DND-41 (cell line): ENCODE results near the gene KRT82.

ENCODE experiments used
- ATAC-seq: fragments of 200-7000 bp; cut with Tn5 transposase; 3 replicates; pipeline ENCODE4 v1.9.1; 2021; ENCODE audit warnings: low read depth; ENCODE audit not compliant: insufficient read depth
- DNase-seq: peaks from one replicate; pipeline ENCODE4 v3.0.0-alpha.2; 2020
- H2AFZ ChIP-seq: 2 replicates; pipeline ENCODE4 v1.6.0; 2012; ENCODE audit warnings: low read depth, low read length
- H3K27ac ChIP-seq: 2 replicates; pipeline ENCODE4 v1.5.1; 2012; ENCODE audit warnings: low read length, inconsistent platforms
- H3K27me3 ChIP-seq: fragments of 200-600 bp; sonication (generic); 2 replicates; pipeline ENCODE4 v1.6.0; 2012; ENCODE audit warnings: low read length, mild to moderate bottlenecking, inconsistent platforms; ENCODE audit not compliant: insufficient read depth, poor library complexity
- H3K36me3 ChIP-seq: 2 replicates; pipeline ENCODE4 v1.5.1; 2012; ENCODE audit warnings: low read length, inconsistent platforms; ENCODE audit not compliant: insufficient read depth
- H3K4me1 ChIP-seq: 2 replicates; pipeline ENCODE4 v1.5.1; 2012; ENCODE audit warnings: mild to moderate bottlenecking, low read length; ENCODE audit not compliant: insufficient read depth
- H3K4me2 ChIP-seq: 2 replicates; pipeline ENCODE4 v1.6.0; 2012; ENCODE audit warnings: mild to moderate bottlenecking, moderate library complexity, low read length, inconsistent platforms; ENCODE audit not compliant: insufficient read depth
- H3K4me3 ChIP-seq, 2 experiments: fragments of 200-600 bp in 1 of 2; shearing (Covaris generic) in 1 of 2; 2 replicates each; pipeline ENCODE4 v1.5.1; 2012 to 2016; ENCODE audit warnings: inconsistent platforms in 2 of 2, low read length in 2 of 2, mild to moderate bottlenecking in 2 of 2, low read depth in 1 of 2, moderate library complexity in 1 of 2
- H3K79me2 ChIP-seq: 2 replicates; pipeline ENCODE4 v1.6.0; 2012; ENCODE audit warnings: low read length, inconsistent platforms; ENCODE audit not compliant: insufficient read depth
- H3K9ac ChIP-seq: 2 replicates; pipeline ENCODE4 v1.6.0; 2012; ENCODE audit warnings: low read depth, mild to moderate bottlenecking, inconsistent platforms, low read length, moderate library complexity
- H3K9me3 ChIP-seq: 2 replicates; pipeline ENCODE4 v1.5.1; 2012; ENCODE audit warnings: low read length, moderate library complexity, mild to moderate bottlenecking, inconsistent platforms; ENCODE audit not compliant: insufficient read depth, severe bottlenecking
- H4K20me1 ChIP-seq: 2 replicates; pipeline ENCODE4 v1.6.0; 2012; ENCODE audit warnings: low read length; ENCODE audit not compliant: insufficient read depth
- EZH2 ChIP-seq: IDR thresholded peaks from 3 replicates; pipeline ENCODE4 v1.6.1; 2012; ENCODE audit warnings: borderline replicate concordance, low read depth, mild to moderate bottlenecking, moderate library complexity, low read length, inconsistent platforms; ENCODE audit not compliant: severe bottlenecking
- TF ChIP-seq, protein P1 (sequence below): IDR thresholded peaks from 2 replicates; pipeline ENCODE4 v1.5.1; 2012; ENCODE audit warnings: borderline replicate concordance, low read length, moderate library complexity, mild to moderate bottlenecking; ENCODE audit not compliant: poor library complexity, severe bottlenecking; ENCODE audit errors: extremely low read depth

Gene KRT82

DNA sequence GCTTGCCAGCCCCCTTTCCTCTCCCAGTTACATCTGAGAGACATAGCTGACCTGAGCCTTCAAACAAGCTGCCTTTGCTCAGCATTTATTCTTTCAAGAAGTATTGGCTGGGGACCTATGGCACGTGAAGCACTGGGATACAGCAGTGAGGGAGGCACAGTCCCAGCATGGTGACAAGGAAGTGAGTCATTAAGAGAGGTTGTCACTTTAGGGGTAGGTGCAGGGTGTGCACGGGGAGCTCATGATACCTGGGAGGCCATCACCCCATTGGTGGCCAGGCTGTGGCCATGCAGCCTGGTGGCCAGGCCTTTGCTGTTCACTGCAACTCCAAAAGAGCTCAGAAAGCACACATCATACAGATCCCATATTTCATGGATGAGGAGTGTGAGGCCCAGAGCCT is 33.7 kb upstream of the KRT82 start:
- H3K27ac ChIP-seq = no peak overlapping the region
- ATAC-seq = no peak
- H3K4me2 ChIP-seq = no peak overlapping the region
- H2AFZ ChIP-seq = no peak overlapping the region
- no peaks in the 10 kb centered on the region for H3K79me2 ChIP-seq
- H3K36me3 ChIP-seq = no peaks in the 10 kb centered on the region
- no peak overlapping the region for H3K9ac ChIP-seq
- peaks cover 12% of the 10 kb centered on the region for H3K27me3 ChIP-seq
- no peaks in the 10 kb centered on the region for H3K9me3 ChIP-seq
- no peaks in the 10 kb centered on the region for H3K4me1 ChIP-seq
- H3K4me3 ChIP-seq = no peak overlapping the region
- DNase-seq = no peak
- H4K20me1 ChIP-seq = no peaks in the 10 kb centered on the region
- no peak for TF ChIP-seq EZH2
- TF ChIP-seq, protein P1, sequence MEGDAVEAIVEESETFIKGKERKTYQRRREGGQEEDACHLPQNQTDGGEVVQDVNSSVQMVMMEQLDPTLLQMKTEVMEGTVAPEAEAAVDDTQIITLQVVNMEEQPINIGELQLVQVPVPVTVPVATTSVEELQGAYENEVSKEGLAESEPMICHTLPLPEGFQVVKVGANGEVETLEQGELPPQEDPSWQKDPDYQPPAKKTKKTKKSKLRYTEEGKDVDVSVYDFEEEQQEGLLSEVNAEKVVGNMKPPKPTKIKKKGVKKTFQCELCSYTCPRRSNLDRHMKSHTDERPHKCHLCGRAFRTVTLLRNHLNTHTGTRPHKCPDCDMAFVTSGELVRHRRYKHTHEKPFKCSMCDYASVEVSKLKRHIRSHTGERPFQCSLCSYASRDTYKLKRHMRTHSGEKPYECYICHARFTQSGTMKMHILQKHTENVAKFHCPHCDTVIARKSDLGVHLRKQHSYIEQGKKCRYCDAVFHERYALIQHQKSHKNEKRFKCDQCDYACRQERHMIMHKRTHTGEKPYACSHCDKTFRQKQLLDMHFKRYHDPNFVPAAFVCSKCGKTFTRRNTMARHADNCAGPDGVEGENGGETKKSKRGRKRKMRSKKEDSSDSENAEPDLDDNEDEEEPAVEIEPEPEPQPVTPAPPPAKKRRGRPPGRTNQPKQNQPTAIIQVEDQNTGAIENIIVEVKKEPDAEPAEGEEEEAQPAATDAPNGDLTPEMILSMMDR = no peak

DNA sequence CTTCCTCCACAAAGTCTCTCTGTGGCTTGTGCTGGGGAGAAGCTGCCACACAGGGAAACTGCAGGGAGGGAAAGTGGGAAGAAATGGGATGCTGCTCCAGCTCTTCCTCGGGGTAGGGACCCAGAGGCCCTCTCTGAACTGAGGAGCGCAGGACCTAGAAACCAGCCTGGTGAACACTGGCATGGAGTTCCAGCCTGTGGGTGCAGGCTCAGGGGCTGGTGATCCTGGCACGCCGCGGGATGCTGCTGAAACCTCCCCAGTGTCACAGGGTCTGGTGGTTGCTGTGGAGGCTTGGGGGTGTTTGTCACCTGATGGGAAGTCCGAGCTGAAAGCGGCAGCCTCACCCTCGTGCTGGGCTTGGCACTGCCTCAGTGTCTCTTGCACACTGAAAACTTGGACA is 33.3 kb upstream of the KRT82 start:
- Histone ChIP-seq H3K79me2 (no peaks in the 10 kb centered on the region), H2AFZ (no peak overlapping the region), H3K4me2 (no peak overlapping the region), H3K36me3 (no peaks in the 10 kb centered on the region), H3K27ac (no peak overlapping the region), H3K9ac (no peak overlapping the region), H3K27me3 (peaks cover 12% of the 10 kb centered on the region), H4K20me1 (no peaks in the 10 kb centered on the region), H3K4me1 (no peaks in the 10 kb centered on the region), H3K4me3 (no peak overlapping the region), H3K9me3 (no peaks in the 10 kb centered on the region)
- DNase-seq (no peak), ATAC-seq (no peak)
- TF ChIP-seq, protein P1 = no peak
- TF ChIP-seq EZH2 = no peak

DNA sequence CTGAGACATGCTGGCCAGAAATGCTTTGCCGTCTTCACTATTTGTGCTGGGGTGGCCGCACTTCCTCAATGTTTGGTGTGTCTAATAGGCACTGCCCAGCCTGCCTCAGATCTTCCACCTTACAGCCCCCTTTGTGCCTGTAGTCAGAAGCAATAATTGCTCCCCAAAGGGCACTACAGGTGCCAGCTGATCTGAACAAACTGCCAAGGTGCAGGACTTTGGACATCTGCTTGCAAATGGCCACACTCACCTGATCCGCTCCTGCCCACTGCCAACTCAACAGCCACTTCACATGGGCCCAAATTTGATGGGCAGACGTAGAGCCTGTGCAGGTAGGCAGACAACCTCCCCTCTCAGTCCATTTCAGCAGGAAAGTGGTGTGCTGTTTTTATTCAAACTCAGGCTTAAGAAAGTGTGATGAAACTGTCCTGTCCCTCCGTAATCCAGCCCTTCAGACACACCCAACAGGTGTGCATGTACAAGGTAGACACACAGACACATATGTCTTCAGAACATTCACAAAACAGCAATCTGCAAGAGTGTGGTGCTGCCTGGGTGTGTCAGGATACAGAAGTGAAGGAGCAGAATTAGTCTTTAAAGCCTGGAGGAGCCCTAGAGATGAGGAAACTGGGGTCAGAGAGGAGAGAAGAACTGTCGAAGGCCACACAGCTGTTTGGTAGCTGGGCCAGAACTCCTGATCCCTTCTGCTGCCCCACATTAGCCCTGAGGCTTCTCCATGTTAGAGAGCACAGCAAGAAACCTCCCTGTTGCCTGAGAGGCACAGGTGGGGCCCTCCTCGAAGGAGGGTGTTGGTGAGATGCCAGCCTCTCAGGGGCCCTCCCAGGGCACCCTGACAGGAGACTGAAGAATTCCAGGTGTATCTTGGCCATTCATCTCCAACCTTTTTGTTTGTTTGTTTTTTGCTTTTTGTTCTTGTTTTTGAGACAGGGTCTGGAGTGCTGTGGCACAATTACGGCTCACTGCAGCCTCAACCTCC is 32.5 kb upstream of the KRT82 start:
- no peaks in the 10 kb centered on the region for H3K9me3 ChIP-seq
- DNase-seq = no peak
- H3K79me2 ChIP-seq = no peaks in the 10 kb centered on the region
- no peak overlapping the region for H3K4me2 ChIP-seq
- no peak overlapping the region for H3K4me3 ChIP-seq
- no peak overlapping the region for H3K27ac ChIP-seq
- H3K36me3 ChIP-seq = no peaks in the 10 kb centered on the region
- H2AFZ ChIP-seq = no peak overlapping the region
- no peak for TF ChIP-seq EZH2
- TF ChIP-seq, protein P1 = no peak
- H3K27me3 ChIP-seq = peaks cover 12% of the 10 kb centered on the region
- no peak for ATAC-seq
- H4K20me1 ChIP-seq = no peaks in the 10 kb centered on the region
- H3K9ac ChIP-seq = no peak overlapping the region
- no peaks in the 10 kb centered on the region for H3K4me1 ChIP-seq
